Dermis microvascular lymphatic vessel endothelial cell (primary cell): ENCODE data around the gene ZNF428. TPM values are rescaled to one million over a fixed set of nuclear protein-coding genes. Genes with fewer than 3 reads are reported as not detected.
"Not testable (repeated sequence)": the region's sequence is repeated elsewhere in the genome, so short reads cannot be mapped to it uniquely, and the experiment has no call there.

Experiments used
- DNase-seq, 2 donors: peaks; one replicate each; pipeline versions ENCODE4 v3.0.0 to v3.0.0-alpha.2; 2010; ENCODE audit warnings: low read depth in 2 of 2
- total RNA-seq: library from RNA; depleted of rRNA; stranded (reverse); fragments of >200 nt; gene quantifications from 2 replicates; pipeline ENCODE4 v1.2.1, GENCODE V29; 2014

Gene ZNF428, protein sequence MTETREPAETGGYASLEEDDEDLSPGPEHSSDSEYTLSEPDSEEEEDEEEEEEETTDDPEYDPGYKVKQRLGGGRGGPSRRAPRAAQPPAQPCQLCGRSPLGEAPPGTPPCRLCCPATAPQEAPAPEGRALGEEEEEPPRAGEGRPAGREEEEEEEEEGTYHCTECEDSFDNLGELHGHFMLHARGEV
- total RNA-seq = 55.1 and 60.6 TPM in 2 replicates

DNA sequence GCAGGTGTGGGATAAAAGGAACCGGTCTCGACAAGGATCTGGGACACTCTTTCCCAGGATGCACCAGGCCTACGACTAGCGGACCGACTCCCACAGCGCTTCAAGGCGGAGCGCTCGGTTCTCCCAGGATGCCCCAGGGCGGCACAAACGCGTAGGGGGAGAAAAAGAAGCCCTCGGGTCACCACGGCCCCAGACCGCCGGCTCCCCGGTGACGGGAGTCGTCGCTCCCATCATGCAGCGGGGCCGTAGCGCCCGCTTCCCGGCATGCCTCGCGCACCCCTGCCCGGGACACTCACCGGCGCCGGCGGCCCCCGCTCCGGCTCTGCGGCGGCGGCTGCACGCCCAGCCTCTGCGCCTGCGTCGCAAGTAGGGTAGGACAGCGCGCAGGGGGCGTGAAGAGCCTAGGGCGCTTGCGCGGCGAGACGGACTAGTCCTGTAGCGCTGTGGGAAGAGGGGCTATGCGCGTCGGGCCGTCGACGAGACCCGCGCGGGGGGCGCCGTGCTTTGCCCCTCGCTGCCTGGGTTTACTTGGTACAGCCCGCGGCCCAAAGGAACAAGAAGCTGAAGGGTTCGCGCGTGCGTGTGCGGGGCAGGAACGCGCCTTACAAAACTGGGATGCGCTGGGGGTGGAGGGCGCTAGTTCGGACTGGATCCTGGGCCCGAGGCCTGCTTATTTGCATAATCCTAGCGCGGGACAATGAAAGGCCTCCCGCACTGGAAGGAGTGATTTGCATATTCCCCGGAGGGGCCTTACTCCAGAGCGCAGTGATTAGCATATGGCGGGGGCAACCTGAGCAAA, at the start of gene ZNF428:
TSS of gene ZNF428 (minus strand) at position 368 of the 799 bp plus-strand sequence. CDS start 5,325 bp downstream, outside the sequence.
- peak; percentile 79 to 94 for DNase-seq

DNA sequence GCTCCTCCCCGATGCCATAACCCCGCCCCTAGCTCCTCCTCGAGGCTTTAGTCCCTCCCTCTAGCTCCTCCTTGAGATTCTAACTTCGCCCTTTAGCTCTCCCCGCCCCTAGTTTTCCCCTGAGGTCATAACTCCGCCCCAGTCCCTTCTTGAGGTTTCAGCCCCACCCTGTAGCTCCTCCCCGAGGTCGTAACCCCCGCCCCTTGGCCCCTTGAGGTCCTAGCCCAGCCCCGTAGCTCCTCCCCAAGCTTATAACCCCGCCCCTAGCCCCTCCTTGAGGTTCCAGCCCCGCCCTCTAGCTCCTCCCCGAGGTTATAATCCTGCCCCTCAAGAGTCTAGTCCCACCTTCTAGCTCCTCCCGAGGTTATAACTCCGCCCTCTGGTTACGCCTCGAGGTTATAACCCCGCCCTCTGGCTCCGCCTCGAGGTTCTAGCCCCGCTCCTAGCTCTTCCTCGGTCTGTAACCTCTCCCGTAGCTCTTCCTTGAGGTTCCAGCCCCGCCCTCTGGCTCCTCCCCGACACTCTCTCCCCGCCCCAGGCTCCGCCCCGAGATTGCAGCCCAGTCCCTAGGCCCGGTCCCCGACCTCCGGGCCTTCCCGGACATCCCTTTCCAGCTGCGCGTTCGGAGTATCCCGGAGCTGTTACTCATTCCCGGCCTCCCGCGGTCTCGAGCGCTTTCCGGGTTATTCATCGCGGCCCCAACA, 49.1 kb upstream of the ZNF428 start:
- DNase-seq = peak; percentile 99

- peak; percentile 45 to 72 for DNase-seq
These were observed 48.5 kb upstream of the ZNF428 start for GRCh38 chr19:43667876-43668405.

DNA sequence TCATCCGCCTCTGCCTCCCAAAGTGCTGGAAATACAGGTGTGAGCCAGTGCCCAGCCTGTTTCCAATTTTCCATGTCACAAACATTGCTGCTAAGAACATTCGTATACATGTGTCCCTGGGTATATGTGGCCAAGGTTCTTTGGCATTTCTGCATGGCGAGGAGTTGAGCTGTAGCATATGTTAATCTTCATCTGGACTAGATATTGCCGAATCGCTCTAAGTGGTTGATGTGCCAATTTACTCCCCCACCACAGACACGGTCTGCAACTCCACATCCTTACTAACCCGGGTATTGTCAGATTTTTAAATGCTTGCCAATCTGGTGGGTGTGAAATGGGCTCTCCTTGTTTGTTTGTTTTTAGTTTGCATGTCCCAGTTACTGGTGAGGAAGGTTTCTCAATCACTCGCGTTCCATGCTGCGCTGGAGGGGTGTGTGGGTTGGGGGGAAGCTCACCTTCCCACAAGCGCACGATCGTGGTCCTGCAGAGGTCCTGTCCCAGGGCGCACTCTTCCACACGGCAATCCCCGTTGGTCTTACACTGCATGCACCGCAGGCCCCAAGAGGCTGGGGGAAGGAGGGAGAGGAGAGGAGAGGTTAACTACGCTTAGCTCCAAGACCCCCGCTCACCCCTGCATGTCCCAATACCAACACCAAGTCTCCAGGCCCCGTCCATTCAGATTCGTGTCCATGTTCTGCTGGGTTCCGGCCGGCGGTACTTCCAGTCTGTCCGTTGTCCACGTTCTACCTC, 47.9 kb upstream of the ZNF428 start:
- DNase-seq = no peak

DNA sequence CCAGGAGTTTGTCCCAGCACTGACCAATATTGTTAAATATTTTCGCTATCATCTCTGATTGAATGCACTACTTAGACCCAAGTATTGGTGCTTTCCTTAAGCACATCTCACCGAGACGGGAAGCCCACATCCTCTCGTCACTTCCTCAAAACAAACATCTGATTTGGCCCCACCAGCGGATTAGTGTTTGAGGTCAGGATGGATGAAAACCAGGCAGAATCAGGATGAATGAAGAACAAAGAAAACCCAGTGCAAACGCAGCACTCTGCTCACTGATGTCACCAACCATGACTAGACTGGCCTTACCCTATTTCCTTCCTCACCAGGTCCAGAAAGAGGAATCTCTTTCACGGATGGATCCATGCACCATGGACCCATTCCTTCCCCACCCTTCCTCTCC, 44.6 kb upstream of the ZNF428 start:
- DNase-seq = peak; percentile 43 to 65

- peak; percentile 21 to 34 for DNase-seq
These were observed 43.1 kb upstream of the ZNF428 start for GRCh38 chr19:43662487-43662886.

- DNase-seq = no peak
These were observed 41.5 kb upstream of the ZNF428 start for GRCh38 chr19:43660971-43661360.

GRCh38 chr19:43660301-43660970, 41.0 kb upstream of the ZNF428 start:
- no peak for DNase-seq

- no peak for DNase-seq
These were observed 39.1 kb upstream of the ZNF428 start for GRCh38 chr19:43658494-43658893.

GRCh38 chr19:43658001-43658400, 38.6 kb upstream of the ZNF428 start:
- no peak for DNase-seq

- no peak for DNase-seq
These were observed 37.0 kb upstream of the ZNF428 start for GRCh38 chr19:43656436-43656835.

DNA sequence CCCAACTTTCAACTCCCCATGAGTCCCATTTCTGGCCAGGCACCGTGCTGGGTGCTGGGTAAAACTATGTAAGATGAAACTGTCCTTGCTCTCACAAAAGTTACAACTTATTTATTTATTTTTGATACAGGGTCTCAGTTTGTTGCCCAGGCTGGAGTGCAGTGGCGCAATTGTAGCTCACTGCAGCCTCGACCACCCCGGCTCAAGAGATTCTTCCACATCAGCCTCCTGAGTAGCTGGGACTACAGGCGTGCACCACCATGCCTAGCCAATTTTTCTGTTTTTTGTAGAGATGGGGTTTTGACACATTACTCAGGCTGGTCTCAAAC, 33.1 kb upstream of the ZNF428 start:
- DNase-seq = no peak

DNA sequence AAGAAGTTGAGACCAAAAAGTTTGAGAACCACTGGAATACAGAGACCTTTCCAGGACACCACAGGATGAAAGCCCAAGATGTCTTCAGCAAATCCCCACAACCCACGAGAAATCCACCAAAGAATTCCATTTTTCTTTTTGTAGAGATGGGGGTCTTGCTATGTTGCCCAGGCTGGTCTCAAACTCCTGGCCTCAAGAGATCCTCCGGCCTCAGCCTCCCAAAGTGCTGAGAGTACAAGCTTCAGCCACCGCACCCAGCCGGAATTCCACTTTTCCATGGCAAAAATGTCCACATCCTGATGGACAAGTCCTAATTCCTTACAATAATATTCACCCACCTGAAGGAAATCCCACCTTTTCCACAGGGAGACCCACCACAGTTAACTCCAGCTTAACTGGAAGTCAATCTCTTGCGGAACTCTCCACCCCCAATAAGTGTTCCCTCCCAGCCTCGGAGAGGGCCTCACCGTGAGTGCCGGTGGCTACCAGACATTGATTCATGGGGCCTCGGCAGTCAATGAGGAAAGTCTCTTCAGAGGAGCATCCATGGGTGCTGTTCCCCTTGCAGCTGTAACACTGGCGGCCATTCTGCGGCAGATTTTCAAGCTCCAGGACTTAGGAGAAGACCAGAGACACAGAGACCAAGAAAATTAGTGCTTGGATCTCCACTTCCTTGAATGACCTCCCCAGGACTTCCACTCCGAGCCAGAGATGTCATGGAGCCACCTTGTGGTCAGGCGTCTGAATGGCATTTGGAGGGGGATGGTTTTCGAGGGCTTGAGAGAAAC, 32.5 kb upstream of the ZNF428 start:
- DNase-seq = peak; percentile 41 to 73

DNA sequence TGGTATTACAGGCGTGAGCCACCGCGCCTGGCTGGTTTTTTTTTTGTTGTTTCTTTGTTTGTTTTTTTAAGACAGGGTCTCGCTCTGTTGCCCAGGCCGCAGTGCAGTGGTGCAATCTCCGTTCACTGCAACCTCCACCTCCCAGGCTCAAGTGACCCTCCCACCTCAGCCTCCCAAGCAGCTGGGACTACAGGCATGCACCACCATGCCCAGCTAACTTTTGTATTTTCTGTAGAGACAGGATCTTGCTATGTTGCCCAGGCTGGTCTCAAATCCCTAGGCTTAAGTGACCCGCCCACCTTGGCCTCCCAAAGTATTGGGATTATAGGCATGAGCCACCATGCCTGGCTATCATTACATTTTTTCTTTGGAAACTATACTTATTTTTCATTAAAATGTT, 30.8 kb upstream of the ZNF428 start:
- DNase-seq = not testable (repeated sequence)

- no peak for DNase-seq
These were observed 30.1 kb upstream of the ZNF428 start for GRCh38 chr19:43649514-43649913.

- no peak for DNase-seq
These were observed 29.2 kb upstream of the ZNF428 start for GRCh38 chr19:43648633-43649032.

DNA sequence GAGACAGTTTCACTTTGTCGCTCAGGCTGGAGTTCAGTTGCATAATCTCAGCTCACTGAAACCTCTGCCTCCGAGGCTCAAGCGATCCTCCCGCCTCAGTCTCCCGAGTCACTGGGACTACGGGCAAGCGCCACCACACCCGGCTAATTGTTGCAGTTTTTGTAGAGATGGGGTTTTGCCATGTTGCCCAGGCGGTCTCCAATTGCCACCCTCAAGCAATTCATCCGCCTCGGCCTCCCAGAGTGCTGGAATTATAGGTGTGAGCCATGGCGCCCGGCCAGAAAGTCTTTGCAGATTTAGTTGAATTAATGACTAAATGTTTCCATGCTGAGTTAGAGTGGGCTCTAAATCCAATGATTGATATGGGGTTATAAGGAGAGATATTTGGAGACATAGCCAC, 24.8 kb upstream of the ZNF428 start:
- no peak for DNase-seq

DNA sequence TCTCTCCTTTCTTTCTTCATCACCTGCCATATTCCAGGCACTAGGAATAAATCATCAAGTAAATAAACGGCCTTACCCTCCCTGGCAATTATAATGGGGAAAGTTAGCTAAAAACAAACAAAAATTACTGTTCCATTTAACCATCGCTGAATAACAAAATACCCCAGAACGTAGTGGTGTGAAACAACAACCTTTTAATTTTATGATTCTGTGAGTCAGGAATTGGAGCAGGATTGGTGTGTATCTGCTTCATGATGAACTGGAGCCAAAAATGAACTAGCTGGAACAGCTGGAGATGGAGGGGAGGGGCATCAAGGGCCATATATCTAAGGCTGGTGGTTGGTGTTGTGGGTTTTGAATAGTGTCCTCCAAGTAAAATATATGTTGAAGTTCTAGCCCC, 23.9 kb upstream of the ZNF428 start:
- DNase-seq = no peak

DNA sequence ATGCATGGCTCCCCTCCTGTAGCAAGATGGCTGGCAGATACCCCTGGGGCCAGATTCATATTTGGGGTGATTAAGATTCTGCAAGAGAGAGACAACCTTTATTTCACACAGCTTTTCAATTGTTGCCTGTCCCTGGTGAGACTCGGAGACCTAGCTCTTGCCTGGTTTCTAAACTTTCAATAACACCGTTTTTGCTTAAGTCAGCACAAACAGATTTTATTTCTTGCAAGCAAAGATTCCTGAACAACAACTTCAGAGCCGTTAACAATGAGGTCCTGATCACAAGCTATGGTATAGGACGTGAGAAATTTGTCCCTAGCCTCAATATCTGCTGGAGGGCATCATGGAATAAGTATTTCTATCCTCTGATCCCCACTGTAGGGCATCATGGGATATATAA, 23.1 kb upstream of the ZNF428 start:
- no peak for DNase-seq

DNA sequence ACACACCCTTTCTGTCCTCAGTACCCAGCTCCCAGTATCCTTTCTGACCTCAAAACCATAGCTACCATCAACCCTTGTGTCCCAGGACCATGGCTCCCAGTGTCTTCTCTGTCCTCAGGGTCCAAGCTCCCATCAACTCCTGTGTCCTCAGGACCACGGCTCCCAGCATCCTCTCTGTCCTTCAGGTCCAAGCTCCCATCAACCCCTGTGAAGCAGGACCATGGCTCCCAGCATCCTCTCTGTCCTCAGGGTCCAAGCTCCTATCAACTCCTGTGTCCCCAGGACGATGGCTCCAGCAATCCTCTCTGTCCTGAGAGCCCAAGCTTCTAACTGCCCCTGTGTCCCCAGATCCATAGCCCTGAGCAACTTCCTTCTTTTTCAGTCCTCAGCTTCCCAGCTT, 21.9 kb upstream of the ZNF428 start:
- no peak for DNase-seq
